ENCODE results near the gene NPPA. TPM values are rescaled to one million over a fixed set of nuclear protein-coding genes. Genes with fewer than 3 reads are reported as not detected.
"Not testable (repeated sequence)": the region's sequence is repeated elsewhere in the genome, so short reads cannot be mapped to it uniquely, and the experiment has no call there.

The NPPA gene
- total RNA-seq, 1 donor from 2014 or later = not detected

DNA sequence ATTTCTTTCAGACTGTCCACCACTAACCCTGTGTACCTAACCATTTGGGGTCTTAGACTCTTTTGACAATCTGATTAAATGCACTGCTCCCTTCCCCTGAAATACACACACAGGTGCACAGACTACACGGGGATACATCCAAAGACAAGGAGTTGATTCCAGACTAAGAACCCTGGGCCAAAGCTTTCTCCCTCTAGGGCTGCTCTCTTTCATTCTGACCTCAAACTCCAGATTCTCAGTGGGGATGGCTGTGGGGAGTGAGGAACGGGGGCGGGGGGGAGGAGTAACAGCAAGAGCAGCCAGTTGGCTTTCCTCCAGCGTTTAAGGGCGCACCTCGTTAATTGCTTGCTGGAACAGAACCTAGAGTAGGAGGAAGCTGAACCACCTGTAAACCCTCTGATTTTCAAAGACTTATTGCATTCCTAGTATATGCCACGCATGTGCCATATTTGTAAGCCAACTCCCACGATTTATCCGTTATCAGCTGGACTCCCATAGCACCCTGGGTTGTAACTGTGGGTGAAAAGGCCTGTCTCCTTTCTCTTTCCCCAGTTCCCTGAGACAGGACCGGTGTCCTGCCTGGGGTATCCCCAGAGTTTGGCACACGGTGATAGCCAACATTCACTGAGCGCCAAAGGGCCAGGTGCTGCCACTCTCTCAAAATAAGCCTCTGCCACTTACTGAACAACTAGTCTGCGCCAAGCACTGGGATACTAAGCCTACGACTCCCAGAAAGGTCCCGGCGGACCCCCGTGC lies 42.7 kb downstream of the NPPA start:
- Mint-ChIP-seq H3K9me3 (ENCODE audit: low read depth) (no peaks in the 10 kb centered on the region), H3K4me3 (ENCODE audit: unreplicated experiment) (peak overlapping the region; percentile 99), H3K27me3 (ENCODE audit: low read depth) (no peaks in the 10 kb centered on the region), H3K27ac (ENCODE audit: unreplicated experiment) (peak overlapping the region; percentile 98), H3K4me1 (ENCODE audit: low read depth) (peaks cover 67% of the 10 kb centered on the region), H3K36me3 (ENCODE audit: low read depth) (peaks cover 13% of the 10 kb centered on the region)
- no peak for DNase-seq (ENCODE audit: low spot score)
- TF ChIP-seq, protein P1, sequence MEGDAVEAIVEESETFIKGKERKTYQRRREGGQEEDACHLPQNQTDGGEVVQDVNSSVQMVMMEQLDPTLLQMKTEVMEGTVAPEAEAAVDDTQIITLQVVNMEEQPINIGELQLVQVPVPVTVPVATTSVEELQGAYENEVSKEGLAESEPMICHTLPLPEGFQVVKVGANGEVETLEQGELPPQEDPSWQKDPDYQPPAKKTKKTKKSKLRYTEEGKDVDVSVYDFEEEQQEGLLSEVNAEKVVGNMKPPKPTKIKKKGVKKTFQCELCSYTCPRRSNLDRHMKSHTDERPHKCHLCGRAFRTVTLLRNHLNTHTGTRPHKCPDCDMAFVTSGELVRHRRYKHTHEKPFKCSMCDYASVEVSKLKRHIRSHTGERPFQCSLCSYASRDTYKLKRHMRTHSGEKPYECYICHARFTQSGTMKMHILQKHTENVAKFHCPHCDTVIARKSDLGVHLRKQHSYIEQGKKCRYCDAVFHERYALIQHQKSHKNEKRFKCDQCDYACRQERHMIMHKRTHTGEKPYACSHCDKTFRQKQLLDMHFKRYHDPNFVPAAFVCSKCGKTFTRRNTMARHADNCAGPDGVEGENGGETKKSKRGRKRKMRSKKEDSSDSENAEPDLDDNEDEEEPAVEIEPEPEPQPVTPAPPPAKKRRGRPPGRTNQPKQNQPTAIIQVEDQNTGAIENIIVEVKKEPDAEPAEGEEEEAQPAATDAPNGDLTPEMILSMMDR (IDR thresholded peaks at IDR 0.05) = no peak

- H3K27ac Mint-ChIP-seq (ENCODE audit: unreplicated experiment) = peak overlapping the region; percentile 98
- H3K4me1 Mint-ChIP-seq (ENCODE audit: low read depth) = peaks cover 65% of the 10 kb centered on the region
- not testable (repeated sequence) for H3K27me3 Mint-ChIP-seq (ENCODE audit: low read depth); H3K9me3 Mint-ChIP-seq (ENCODE audit: low read depth); DNase-seq (ENCODE audit: low spot score)
- peak overlapping the region; percentile 99 for H3K4me3 Mint-ChIP-seq (ENCODE audit: unreplicated experiment)
- peaks cover 11% of the 10 kb centered on the region for H3K36me3 Mint-ChIP-seq (ENCODE audit: low read depth)
Observed at GRCh38 chr1:11803924-11804665, 43.5 kb downstream of the NPPA start.

- Mint-ChIP-seq H3K4me1 (ENCODE audit: low read depth) (peaks cover 59% of the 10 kb centered on the region), H3K27ac (ENCODE audit: unreplicated experiment) (peak overlapping the region; percentile 98), H3K9me3 (ENCODE audit: low read depth) (no peaks in the 10 kb centered on the region), H3K36me3 (ENCODE audit: low read depth) (peaks cover 10% of the 10 kb centered on the region), H3K4me3 (ENCODE audit: unreplicated experiment) (peak overlapping the region; percentile 99), H3K27me3 (ENCODE audit: low read depth) (no peaks in the 10 kb centered on the region)
- no peak for DNase-seq (ENCODE audit: low spot score)
- TF ChIP-seq, protein P1 (IDR thresholded peaks at IDR 0.05) = no peak
Observed at GRCh38 chr1:11802973-11803885, 44.4 kb downstream of the NPPA start.

GRCh38 chr1:11802616-11802972 lies 45.0 kb downstream of the NPPA start:
- Mint-ChIP-seq H3K4me3 (ENCODE audit: unreplicated experiment) (peak overlapping the region; percentile 99), H3K9me3 (ENCODE audit: low read depth) (no peaks in the 10 kb centered on the region), H3K27ac (ENCODE audit: unreplicated experiment) (peak overlapping the region; percentile 98), H3K27me3 (ENCODE audit: low read depth) (no peaks in the 10 kb centered on the region), H3K36me3 (ENCODE audit: low read depth) (peaks cover 6% of the 10 kb centered on the region), H3K4me1 (ENCODE audit: low read depth) (peaks cover 53% of the 10 kb centered on the region)
- no peak for DNase-seq (ENCODE audit: low spot score)
- TF ChIP-seq, protein P1 (IDR thresholded peaks at IDR 0.05) = no peak

DNA sequence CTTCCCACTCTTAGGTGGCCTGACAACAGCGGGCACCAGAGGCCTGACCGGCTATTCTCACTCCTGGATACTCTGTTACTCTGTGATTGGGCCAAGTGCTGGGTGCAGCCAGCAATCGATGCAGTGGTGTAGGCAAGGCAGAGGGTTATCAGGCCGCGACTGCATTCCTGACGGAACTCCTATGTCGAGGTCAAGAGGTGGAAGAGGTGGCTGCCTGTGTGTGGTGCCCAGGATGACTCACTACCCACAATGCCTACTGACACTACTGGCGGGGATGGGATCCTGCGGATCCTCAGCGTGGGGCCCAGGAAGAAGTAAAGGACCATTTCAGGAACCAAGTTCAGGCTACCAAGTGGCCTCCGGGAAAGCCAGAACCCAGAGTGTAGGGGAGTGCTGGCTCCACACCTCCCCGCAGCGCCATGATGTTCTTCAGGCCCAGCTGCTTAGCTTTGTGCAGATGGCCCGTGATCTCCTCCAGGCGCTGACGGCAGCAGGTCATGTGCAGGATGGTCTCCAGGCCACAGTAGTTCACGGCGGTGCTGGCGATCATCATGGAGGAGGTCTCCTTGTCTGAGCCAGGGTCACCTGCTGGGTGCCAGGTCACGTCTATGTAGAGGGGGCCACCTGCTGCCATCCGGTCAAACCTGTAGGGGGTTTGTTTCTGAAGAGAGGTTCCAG lies 46.7 kb downstream of the NPPA start:
- H3K4me3 Mint-ChIP-seq (ENCODE audit: unreplicated experiment) = no peak overlapping the region
- H3K27me3 Mint-ChIP-seq (ENCODE audit: low read depth) = no peaks in the 10 kb centered on the region
- peaks cover 6% of the 10 kb centered on the region for H3K36me3 Mint-ChIP-seq (ENCODE audit: low read depth)
- no peak for DNase-seq (ENCODE audit: low spot score)
- peaks cover 44% of the 10 kb centered on the region for H3K4me1 Mint-ChIP-seq (ENCODE audit: low read depth)
- no peak overlapping the region for H3K27ac Mint-ChIP-seq (ENCODE audit: unreplicated experiment)
- TF ChIP-seq, protein P1 (IDR thresholded peaks at IDR 0.05) = no peak
- no peaks in the 10 kb centered on the region for H3K9me3 Mint-ChIP-seq (ENCODE audit: low read depth)
